Esophagus squamous epithelium (tissue), 4 donors: ENCODE measurements around the gene PTPRJ.

Experiments used
- POLR2A ChIP-seq, 4 donors: fragments of 450-650 bp; IDR thresholded peaks; one replicate each; pipeline ENCODE4 v1.6.1; 2017; ENCODE audit warnings: antibody characterized with exemption in 4 of 4, mild to moderate bottlenecking in 4 of 4, moderate library complexity in 3 of 4
- TF ChIP-seq, protein P1 (sequence below), 6 experiments: fragments of 450-650 bp in 4 of 6; fragments of 200-600 bp in 2 of 6; sonication (generic) in 2 of 6; IDR thresholded peaks; one replicate each; pipeline ENCODE4 v1.5.1; 2016 to 2019; ENCODE audit warnings: antibody characterized with exemption in 6 of 6, mild to moderate bottlenecking in 4 of 6, moderate library complexity in 4 of 6

DNA sequence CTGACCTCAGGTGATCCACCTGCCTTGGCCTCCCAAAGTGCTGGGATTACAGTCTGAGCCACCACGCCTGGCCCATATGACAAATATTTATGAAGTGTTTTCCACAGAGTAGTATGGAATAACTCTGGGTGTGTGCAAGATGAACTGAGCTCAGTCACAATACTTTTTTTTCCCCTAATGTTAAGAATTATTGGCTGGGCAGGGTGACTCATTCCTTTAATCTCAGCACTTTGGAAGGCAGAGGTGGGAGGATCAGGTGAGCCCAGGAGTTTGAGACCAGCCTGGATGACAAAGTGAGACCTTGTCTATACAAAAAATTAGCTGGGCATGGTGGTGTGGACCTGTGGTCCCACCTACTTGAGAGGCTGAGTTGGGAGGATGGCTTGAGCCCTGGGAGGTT lies 6.4 kb downstream of the PTPRJ start:
- TF ChIP-seq, protein P1, sequence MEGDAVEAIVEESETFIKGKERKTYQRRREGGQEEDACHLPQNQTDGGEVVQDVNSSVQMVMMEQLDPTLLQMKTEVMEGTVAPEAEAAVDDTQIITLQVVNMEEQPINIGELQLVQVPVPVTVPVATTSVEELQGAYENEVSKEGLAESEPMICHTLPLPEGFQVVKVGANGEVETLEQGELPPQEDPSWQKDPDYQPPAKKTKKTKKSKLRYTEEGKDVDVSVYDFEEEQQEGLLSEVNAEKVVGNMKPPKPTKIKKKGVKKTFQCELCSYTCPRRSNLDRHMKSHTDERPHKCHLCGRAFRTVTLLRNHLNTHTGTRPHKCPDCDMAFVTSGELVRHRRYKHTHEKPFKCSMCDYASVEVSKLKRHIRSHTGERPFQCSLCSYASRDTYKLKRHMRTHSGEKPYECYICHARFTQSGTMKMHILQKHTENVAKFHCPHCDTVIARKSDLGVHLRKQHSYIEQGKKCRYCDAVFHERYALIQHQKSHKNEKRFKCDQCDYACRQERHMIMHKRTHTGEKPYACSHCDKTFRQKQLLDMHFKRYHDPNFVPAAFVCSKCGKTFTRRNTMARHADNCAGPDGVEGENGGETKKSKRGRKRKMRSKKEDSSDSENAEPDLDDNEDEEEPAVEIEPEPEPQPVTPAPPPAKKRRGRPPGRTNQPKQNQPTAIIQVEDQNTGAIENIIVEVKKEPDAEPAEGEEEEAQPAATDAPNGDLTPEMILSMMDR (IDR thresholded peaks at IDR 0.05) = no peak
- no peak for TF ChIP-seq POLR2A (IDR thresholded peaks at IDR 0.05)
